ENCODE results near the gene CCL13. TPM values are rescaled to one million over a fixed set of nuclear protein-coding genes. Genes with fewer than 3 reads are reported as not detected.

The CCL13 gene
- total RNA-seq, 4 donors from 2014 or later: 1.8 to 15.0 (median 2.3) TPM; not detected in 1

- TF ChIP-seq CTCF (IDR thresholded peaks at IDR 0.05; ENCODE audit: low read depth): no peak
Measured at GRCh38 chr17:34368196-34368945, 12.1 kb downstream of the CCL13 start.

- no peak for TF ChIP-seq CTCF (IDR thresholded peaks at IDR 0.05; ENCODE audit: low read depth)
Measured at GRCh38 chr17:34368946-34369500, 12.7 kb downstream of the CCL13 start.

GRCh38 chr17:34369571-34369970 is 13.3 kb downstream of the CCL13 start:
- no peak for TF ChIP-seq CTCF (IDR thresholded peaks at IDR 0.05; ENCODE audit: low read depth)

- TF ChIP-seq CTCF (IDR thresholded peaks at IDR 0.05; ENCODE audit: low read depth): no peak
Measured at GRCh38 chr17:34370376-34370996, 14.2 kb downstream of the CCL13 start.

- no peak for TF ChIP-seq CTCF (IDR thresholded peaks at IDR 0.05; ENCODE audit: low read depth)
Measured at GRCh38 chr17:34370997-34371395, 14.7 kb downstream of the CCL13 start.

- no peak for TF ChIP-seq CTCF (IDR thresholded peaks at IDR 0.05; ENCODE audit: low read depth)
Measured at GRCh38 chr17:34371405-34372100, 15.3 kb downstream of the CCL13 start.

GRCh38 chr17:34374457-34374856 is 18.2 kb downstream of the CCL13 start:
- TF ChIP-seq CTCF (IDR thresholded peaks at IDR 0.05; ENCODE audit: low read depth): no peak

Measured in subcutaneous adipose tissue (tissue), 4 donors.